ENCODE data around the gene FAXC.
A peak's percentile ranks its signal among the peaks of the same experiment; 100 is the strongest.
"Not testable (repeated sequence)": the region's sequence is repeated elsewhere in the genome, so short reads cannot be mapped to it uniquely, and the experiment has no call there.

The FAXC gene

GRCh38 chr6:99338188-99338587, 11.3 kb downstream of the FAXC start:
- DNase-seq: no peak

DNA sequence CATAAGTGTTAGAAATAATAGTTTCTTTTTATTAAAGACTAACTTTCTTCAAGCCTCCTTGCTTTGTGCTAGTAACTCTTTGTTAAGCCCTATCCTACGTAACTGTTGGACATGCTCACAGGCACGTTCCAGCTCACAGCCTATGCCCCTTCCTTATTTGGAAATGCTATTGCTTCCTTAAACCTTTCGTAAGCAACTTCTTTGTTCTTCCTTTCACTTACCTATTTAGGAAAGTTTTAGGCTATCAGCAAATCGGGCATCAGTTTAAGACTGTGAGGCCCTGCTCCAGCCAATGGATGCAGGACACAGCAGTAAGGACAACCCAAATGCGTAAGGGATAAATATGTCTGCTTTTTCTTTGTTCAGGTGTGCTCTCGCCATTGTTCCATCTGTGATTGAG, 14.2 kb downstream of the FAXC start:
- not testable (repeated sequence) for DNase-seq

- peak in 1 of 2 donors; percentile 17 for DNase-seq
Observed at GRCh38 chr6:99334526-99335127, 14.8 kb downstream of the FAXC start.

- DNase-seq: no peak
Observed at GRCh38 chr6:99333068-99333467, 16.4 kb downstream of the FAXC start.

GRCh38 chr6:99331531-99331930, 17.9 kb downstream of the FAXC start:
- no peak for DNase-seq

DNA sequence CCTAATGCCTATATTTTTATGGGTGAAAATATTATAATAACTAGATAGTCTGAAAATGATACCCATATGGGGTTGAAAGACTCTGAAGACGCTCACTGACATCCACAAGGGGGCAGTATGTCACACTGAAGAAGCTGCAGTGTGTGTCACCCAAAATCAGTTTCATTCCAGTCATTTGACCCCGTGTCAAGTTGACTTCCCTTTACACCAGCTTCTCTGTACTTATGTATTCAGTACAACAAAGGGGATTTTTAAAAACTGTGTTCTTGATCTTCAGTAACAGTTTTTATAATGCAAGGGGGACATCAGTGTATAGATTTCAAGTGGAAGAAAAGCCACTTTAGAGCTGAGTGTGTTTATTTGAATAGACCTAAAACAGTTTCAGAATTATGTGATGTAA, 19.3 kb downstream of the FAXC start:
- DNase-seq: peak; percentile 29 to 33

DNA sequence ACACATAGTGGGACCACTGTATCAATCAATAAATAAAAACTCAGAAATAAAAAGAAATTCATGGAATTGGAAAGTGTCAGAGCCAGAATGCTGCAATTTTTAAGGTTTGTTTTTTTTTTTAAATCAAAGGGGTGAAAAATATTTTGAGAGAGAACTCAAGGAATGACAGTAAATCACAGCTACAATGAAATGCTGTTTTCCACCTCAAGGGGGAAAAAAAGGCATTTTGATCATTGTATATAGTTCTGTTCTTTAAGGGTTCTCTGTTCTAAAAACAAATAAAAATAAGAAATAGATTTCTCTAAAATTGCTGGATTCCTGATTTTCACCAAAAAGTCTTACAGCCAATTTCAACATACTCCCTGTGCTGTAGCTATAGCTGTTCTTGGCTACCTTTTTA, 24.5 kb downstream of the FAXC start:
- DNase-seq: no peak

DNA sequence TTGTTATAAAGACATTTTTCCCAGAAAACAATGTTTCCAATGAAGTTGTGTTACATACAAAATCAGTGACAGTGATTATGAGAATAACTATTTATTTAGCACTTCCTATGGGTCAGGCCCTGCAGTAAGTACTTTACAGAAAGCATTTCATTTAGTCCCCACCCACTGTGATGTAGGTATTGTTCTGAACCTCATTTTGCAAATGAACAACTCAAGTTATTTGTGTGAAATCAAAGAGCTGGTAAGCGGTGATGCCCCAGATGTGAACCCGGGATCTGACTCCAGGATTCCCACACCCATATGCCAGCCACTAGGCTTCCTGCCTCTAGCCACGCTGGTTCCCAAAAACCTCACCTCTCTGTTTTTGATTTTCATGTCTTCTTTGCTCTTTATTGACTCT, 30.9 kb downstream of the FAXC start:
- no peak for DNase-seq

DNA sequence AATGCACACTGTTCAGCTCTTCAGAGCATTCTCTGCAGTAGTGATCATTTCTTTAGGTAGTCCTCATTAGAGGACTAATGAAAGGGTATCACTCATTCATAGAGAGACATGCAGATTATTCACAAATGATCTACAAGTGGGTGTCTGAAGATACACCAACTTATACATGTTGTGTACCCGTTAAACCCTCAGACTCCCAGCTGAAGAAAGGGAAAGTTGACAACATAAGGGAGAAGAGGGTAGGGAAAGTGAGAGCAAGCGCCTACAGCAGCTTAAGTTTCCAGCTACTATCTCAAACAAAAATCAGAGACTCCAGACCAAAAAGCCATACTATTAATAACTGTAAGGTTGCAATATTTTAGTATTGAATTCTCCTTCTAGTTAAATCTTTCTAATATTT, 37.1 kb downstream of the FAXC start:
- DNase-seq: no peak

GRCh38 chr6:99310553-99310952, 38.9 kb downstream of the FAXC start:
- DNase-seq: no peak

DNA sequence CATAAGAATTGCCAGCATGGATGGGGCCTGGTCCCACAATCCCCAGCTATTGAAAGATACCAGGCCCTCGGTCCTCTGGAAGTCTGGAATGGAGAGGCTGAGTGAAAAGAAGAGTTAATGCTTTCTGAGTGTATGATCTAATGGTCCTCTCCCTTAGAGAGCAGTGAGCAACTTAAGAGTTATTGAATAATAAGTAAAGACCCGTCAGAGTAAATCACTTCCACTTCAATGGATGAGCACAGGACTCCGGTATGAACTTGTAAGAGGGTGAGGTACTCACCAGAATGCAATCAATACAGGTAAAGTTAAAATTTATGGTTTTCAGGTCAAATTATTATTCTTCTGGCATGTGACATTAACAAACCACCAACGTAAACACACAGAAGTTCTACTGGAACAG, 39.9 kb downstream of the FAXC start:
- DNase-seq: no peak

DNA sequence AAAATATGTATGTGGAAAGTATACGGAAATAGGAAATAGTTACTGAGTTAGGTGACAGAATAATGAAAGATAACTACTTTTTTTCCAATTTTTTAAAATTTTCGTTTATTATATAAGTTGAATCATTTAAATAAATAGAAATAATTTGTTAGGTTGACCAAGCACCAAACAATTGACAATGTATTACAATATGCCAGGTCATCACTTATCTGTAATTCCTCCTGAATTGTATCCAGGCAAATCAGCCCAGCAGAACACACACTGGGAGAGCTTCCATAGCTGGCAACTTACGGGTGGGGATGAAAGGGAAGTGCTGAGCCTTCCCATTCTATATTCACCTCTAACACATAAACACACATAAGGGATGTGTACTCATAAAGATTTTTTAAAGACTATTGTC, 40.7 kb downstream of the FAXC start:
- no peak for DNase-seq

- DNase-seq: no peak
Observed at GRCh38 chr6:99307295-99307907, 42.1 kb downstream of the FAXC start.

DNA sequence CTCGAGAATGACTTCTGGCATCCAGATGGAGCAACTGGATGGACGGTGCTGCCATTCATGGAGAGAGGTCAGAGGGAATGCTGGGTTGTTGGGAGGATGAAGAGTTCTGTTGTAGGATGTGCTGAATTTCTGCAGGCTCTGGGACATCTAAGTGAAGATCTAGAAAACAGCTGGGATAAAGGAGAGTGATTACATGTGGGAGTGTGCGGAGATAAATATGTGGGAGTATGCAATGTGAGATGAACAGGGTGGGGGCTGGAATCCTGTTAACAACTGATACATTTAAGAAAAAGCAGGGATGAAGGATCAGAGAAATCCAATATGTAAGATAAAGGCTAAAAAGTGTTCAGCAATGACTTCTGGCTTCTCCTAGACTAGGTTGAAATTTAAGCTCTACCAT, 43.1 kb downstream of the FAXC start:
- no peak for DNase-seq

- DNase-seq: no peak
Observed at GRCh38 chr6:99305021-99305554, 44.4 kb downstream of the FAXC start.

- DNase-seq: no peak
Observed at GRCh38 chr6:99297415-99297814, 52.1 kb downstream of the FAXC start.

DNA sequence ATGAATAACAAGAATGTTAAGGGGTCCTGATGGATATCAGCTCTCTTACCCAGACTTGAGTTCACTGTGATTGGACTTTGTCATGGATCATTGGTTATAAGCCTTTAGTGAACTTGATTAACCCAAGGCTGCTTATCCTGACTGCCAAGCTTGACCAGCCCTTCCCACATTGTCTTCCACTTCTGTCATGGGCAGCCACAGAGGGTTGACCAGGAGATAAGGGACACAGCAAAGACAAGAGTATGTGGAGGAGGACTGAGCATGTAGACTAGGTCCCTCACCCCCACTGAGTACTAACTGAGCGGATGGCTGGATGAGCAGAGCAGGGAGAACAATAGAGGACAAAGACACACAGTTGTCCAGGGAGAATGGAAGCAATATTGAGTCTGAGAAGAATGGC, 52.5 kb downstream of the FAXC start:
- no peak for DNase-seq

GRCh38 chr6:99296261-99296660, 53.2 kb downstream of the FAXC start:
- DNase-seq: no peak

DNA sequence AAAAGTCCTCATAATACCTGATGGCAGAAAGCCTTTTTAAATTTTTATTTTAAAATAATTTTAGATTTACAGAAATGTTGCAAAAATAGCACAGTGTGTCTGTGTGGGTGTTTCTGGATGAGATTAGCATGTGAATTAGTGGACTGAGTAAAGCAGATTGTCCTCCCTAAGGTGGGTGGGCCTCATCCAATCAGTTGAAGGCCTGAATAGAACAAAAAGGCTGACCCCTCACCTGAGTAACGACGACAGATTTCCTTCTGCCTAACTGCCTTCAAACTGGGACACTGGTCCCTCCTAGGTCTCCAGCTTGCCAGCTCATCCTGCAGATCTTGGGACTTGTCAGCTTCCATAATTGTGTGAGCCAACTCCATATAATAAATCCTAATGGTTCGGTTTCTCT, 54.2 kb downstream of the FAXC start:
- no peak for DNase-seq

DNA sequence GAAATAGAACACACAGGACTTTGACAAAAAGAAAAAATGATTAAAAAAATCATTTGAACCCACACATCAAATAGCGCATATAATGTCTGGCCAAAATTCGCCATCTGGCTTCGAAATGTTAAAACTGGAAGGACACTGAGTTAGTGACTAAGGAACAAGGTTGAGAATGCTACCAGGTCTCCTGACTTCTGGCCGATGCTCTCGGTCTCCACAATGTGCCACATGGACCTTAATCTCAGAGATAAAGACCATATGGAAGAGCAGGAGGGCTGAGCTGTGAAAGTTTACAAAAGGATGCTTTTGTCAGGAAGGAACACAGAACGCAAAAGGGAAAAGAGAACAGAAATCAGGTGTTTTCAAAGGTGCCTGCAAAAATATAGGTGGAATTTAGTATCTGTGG, 54.7 kb downstream of the FAXC start:
- no peak for DNase-seq

- no peak for DNase-seq
Observed at GRCh38 chr6:99289701-99290100, 59.8 kb downstream of the FAXC start.

- no peak for DNase-seq
Observed at GRCh38 chr6:99288668-99289067, 60.8 kb downstream of the FAXC start.

DNA sequence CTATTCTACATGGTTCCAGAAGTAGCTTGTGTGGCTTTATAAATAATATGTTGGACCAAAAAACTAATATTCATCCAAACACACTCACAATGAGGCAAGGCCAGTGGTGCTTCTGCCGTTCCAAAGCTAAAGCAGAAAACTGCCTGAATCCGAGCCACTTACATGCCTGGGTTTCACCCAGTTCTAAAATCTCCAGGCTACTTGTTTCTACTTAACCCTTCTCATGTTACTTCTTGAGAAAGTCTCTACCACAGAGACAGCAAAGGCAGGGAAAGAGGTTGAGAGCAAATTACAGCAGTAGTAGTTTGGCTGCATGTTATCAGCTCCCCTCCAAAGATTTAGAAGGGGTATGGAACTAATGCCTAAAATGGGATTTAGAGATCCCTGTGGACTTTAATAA, 62.0 kb downstream of the FAXC start:
- DNase-seq: no peak

GRCh38 chr6:99285881-99286280, 63.6 kb downstream of the FAXC start:
- no peak for DNase-seq

DNA sequence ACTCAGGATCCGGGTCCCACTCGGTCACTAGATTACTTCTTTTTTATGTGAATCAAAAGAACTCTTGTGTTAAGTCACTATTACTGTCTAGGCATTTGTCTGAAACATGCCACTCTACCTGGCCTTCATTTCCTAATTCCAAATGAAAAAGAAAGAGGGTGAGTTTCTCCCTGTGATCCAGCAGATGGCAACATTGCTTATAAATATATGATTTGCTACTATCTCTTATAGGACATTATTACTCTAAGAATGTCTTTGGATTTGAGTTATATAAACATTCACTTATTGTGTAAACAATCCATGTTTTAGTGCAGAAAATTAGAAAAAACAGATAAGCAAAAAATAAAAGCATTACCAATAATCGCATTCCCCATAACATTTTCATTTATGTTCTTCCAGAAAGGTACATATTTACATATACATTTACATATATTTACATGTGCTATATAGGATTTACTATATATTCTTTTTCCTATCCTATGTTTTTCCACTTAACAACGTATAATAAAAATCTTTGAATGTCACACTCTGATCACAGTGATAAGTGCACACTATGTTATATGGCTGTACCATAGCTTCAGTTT, 66.9 kb downstream of the FAXC start:
- DNase-seq: peak in 1 of 2 donors; percentile 36
